GM13976 (cell line): ENCODE data around the gene LGMN.
"Not testable (repeated sequence)": the region's sequence is repeated elsewhere in the genome, so short reads cannot be mapped to it uniquely, and the experiment has no call there.

Source experiments
- DNase-seq: peaks from one replicate; pipeline ENCODE4 v3.0.0; 2012; ENCODE audit warnings: low spot score
- in situ Hi-C: fragments of 300-500 bp; cut with MboI; formaldehyde crosslinking; loops from one replicate; pipeline ENCODE4 v1.12.0; 2022; ENCODE audit warnings: low sequenced_read_pairs, mixed read lengths, inconsistent platforms; ENCODE audit not compliant: unreplicated experiment
- TF ChIP-seq, protein P1 (sequence below): IDR thresholded peaks from 2 replicates; pipeline ENCODE4 v1.5.1; 2012; ENCODE audit warnings: borderline replicate concordance, mild to moderate bottlenecking; ENCODE audit not compliant: insufficient read depth; ENCODE audit errors: extremely low read depth, missing control alignments, control extremely low read depth

Gene LGMN

DNA sequence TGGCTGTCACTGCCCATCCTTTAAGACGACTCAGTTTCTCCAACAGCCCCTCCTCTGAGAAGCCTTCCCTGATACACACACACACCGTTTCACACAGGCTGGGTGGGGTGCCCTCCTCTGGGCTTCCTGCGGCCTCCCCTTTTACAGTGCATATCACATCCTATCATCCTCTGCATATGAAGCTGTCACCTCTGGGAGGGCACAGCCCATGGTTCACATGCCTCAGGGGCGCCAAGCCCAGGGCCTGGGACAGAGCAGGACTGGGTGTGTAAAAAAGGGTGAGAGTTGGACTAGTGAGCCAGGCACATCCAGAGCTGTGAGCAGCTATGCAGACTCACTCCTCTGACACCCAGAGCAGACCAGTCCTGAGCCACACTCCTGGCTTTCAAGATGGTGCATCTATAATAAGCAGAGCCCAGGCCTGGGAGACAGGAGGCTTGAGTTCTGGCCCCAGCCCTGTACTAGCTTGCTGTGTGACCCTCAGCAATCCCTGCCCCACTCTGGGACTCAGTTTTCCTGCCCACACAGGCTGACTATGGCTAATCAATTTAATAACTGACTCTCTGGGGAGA lies 62.6 kb downstream of the LGMN start:
- TF ChIP-seq, protein P1, sequence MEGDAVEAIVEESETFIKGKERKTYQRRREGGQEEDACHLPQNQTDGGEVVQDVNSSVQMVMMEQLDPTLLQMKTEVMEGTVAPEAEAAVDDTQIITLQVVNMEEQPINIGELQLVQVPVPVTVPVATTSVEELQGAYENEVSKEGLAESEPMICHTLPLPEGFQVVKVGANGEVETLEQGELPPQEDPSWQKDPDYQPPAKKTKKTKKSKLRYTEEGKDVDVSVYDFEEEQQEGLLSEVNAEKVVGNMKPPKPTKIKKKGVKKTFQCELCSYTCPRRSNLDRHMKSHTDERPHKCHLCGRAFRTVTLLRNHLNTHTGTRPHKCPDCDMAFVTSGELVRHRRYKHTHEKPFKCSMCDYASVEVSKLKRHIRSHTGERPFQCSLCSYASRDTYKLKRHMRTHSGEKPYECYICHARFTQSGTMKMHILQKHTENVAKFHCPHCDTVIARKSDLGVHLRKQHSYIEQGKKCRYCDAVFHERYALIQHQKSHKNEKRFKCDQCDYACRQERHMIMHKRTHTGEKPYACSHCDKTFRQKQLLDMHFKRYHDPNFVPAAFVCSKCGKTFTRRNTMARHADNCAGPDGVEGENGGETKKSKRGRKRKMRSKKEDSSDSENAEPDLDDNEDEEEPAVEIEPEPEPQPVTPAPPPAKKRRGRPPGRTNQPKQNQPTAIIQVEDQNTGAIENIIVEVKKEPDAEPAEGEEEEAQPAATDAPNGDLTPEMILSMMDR = no peak
- in situ Hi-C loops = loop anchor here (25.0 kb wide), 1 partner anchor 549 kb away; no protein-coding TSS in a partner anchor
- DNase-seq = no peak

DNA sequence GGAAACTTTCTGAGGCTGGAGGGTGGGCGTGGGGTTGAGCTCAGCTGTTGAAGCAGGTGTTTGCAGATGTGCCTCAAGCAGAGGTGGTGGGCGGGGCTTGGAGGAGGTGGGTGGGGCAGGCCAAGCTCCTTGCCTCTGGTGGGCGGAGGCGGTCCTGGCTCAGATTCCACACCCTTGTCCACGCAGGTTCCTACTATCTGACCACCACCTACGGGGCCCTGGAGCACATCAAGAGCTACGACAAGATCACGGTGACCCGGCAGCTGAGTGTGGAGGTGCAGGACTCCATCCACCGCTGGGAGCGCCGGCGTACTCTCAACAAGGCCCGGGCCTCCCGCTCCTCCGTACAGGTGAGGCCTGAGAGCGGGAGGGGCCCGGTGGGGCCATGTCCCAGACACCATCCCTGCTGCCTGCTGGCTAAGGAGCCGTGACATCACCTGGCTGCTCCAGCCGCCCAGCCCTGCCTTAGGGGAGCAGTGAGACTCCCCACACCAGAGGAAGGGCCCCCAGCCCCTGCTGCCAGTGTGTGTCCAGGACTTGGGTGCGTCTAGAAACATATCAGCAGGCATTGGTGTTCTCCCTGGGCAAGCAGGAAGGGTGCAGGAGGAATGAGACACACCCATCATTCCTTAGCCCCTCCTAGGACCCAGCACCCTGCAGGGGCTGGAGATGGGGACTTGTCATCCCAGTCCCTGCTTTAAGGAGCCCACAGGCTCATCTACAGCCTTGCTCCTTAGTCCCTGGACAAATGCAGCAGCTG lies 63.4 kb downstream of the LGMN start:
- TF ChIP-seq, protein P1 = no peak
- in situ Hi-C loops = loop anchor here (25.0 kb wide), 1 partner anchor 548 kb away; no protein-coding TSS in a partner anchor
- no peak for DNase-seq

DNA sequence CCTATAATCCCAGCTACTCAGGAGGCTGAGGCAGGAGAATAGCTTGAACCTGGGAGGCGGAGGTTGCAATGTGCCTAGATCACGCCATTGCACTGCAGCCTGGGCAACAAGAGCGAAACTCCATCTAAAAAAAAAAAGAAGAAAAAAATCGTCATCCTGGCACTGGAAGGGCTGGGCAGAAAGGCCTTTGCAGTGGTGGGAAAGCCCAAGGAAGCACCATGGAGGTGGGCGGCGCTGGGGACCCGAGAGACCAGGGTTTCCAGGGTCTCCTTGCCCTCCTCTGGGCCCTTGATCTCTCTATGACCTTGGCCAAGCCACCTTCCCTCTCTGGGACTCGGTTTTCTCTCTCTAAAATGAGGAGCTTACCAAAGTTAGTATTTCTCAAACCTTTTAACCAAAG lies 65.4 kb downstream of the LGMN start:
- in situ Hi-C loops = loop anchor here (25.0 kb wide), 1 partner anchor 546 kb away; no protein-coding TSS in a partner anchor
- no peak for DNase-seq
- TF ChIP-seq, protein P1 = no peak

DNA sequence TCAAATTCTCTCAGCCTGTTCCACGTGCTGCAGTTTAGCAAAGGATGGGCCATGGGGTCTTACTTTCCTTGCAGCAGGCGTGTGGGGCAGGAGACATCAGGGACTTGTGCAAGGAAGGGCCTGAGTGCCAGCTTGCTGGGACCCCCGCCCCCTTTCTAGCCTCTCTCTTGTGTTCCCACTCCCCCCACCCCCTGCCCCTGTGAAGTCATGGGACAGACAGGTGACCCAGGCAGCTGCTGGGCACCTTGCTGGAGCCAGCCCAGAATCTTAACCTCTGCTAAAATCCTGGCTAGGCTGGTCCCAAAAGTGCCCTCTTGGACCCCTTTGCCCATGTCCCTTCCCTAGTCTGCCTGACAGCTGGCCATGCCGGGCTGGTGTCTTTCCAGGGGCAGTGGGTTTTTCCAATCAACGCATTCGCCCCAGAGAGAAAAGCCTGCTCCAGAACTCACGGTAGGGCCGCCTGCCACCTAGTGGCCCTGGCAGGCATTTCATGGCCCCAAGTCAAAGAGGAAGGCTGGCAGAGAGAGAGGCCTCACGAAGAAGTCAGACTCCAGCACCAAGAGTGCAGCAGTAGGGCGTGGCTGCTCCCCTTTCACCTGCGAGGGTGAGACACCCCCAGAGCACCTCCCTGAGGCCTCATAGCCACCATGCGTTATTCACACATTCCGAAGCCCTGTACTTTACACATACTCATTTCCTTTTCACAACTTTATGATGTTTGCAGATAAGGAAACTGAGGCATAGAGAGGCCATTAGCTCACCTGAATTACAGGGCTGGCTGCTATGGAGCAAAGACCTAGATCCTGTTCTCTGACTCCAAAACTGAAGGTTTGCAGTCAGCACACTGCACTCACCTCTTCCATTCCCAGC lies 67.4 kb downstream of the LGMN start:
- peak; percentile 85 for DNase-seq
- in situ Hi-C loops = loop anchor here (25.0 kb wide), 1 partner anchor 544 kb away; no protein-coding TSS in a partner anchor
- TF ChIP-seq, protein P1 = peak; percentile 72

DNA sequence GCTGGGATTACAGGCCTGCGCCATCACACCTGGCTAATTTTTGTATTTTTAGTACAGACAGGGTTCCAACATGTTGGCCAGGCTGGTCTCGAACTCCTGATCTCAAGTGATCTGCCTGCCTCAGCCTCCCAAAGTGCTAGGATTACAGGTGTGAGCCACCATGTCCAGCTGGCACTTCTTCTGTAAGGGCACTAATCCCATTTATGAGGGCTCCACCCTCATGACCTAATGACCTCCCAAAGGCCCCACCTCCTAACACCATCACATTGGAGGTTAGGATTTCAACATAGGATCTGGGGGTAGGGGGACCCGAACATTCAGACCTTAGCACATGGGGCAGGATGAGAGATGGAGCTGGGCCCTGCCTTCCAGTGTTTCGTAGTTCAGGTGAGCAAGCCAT lies 68.1 kb downstream of the LGMN start:
- not testable (repeated sequence) for DNase-seq
- in situ Hi-C loops = loop anchor here (25.0 kb wide), 1 partner anchor 543 kb away; no protein-coding TSS in a partner anchor

DNA sequence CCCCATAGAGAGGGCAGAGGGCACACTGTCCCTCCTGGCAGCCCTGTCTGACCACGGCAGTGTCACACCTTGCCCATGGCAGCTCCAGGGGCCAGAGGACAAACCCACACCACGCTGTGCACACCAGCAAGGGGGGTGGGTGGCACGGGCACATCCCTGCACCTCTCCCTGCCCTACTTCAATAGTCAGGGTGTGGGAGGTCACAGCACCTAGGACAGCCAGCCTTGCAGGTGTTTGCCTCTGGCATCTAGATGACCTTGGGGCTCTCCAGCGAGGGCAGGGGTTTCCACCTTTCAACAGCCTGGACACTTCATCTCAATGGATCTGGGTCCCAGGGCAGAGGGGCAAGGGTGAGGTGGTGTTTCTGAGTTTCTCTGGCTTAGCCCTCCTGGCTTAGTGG lies 69.2 kb downstream of the LGMN start:
- in situ Hi-C loops = loop anchor here (25.0 kb wide), 1 partner anchor 542 kb away; no protein-coding TSS in a partner anchor
- DNase-seq = no peak
- TF ChIP-seq, protein P1 = no peak

DNA sequence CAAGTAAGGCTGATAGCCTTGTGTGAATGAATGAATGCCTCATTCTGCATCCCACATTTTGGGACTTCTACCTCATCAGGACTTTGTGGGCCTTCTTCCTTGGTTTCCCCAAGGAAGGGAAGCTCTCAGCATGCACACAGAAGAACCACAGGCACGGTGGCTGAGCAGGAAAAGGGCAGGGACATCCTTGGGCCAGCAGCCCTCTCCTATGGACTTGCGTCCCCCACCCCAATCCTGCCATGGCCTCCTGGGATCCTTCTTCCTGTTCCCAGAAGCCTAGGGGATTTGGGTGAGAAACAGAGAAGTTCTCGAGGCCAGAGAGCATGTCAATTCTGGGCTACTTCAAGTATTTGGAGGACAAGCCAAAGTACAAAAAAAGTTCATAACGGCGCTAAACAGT lies 69.7 kb downstream of the LGMN start:
- TF ChIP-seq, protein P1 = no peak
- in situ Hi-C loops = loop anchor here (25.0 kb wide), 1 partner anchor 541 kb away; no protein-coding TSS in a partner anchor
- no peak for DNase-seq
